Right lobe of liver (tissue), 4 donors: ENCODE measurements around the gene RPLP2.

Source experiments
- POLR2A ChIP-seq: fragments of 450-650 bp; IDR thresholded peaks from one replicate; pipeline ENCODE4 v1.6.1; 2017; ENCODE audit warnings: antibody characterized with exemption, mild to moderate bottlenecking
- TF ChIP-seq, protein P1 (sequence below), 4 donors: fragments of 200-600 bp in 3 of 4; fragments of 450-650 bp in 1 of 4; IDR thresholded peaks; one replicate each; pipeline versions ENCODE4 v1.5.1 to v1.8.0; 2016 to 2022; ENCODE audit warnings: antibody characterized with exemption in 4 of 4, mild to moderate bottlenecking in 2 of 4
- donor health status: DM: no; HTN: no; CAD: no.
- donor health status: DM: no; HTN: no; CAD: no.
- donor health status: DM: no; HTN: yes; CAD: no.

DNA sequence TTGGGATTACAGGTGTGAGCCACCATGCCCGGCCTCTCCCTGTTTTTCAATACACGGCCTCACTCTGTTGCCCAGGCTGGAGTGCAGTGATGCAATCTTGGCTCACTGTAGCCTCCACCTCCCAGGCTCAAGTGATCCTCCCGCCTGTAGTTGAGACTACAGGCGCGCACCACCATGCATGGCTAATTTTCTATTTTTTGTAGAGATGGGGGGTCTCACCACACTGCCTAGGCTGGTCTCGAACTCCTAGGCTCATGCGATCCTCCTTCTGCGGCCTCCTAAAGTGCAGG, 44.0 kb upstream of the RPLP2 start:
- no peak for TF ChIP-seq POLR2A
- TF ChIP-seq, protein P1, sequence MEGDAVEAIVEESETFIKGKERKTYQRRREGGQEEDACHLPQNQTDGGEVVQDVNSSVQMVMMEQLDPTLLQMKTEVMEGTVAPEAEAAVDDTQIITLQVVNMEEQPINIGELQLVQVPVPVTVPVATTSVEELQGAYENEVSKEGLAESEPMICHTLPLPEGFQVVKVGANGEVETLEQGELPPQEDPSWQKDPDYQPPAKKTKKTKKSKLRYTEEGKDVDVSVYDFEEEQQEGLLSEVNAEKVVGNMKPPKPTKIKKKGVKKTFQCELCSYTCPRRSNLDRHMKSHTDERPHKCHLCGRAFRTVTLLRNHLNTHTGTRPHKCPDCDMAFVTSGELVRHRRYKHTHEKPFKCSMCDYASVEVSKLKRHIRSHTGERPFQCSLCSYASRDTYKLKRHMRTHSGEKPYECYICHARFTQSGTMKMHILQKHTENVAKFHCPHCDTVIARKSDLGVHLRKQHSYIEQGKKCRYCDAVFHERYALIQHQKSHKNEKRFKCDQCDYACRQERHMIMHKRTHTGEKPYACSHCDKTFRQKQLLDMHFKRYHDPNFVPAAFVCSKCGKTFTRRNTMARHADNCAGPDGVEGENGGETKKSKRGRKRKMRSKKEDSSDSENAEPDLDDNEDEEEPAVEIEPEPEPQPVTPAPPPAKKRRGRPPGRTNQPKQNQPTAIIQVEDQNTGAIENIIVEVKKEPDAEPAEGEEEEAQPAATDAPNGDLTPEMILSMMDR (IDR thresholded peaks at IDR 0.05): no peak
